ENCODE data around the gene ARAP1. TPM values are rescaled to one million over a fixed set of nuclear protein-coding genes. Genes with fewer than 3 reads are reported as not detected.

Gene ARAP1
- total RNA-seq, 1 experiment from 2014 or later, result 66.1 TPM

DNA sequence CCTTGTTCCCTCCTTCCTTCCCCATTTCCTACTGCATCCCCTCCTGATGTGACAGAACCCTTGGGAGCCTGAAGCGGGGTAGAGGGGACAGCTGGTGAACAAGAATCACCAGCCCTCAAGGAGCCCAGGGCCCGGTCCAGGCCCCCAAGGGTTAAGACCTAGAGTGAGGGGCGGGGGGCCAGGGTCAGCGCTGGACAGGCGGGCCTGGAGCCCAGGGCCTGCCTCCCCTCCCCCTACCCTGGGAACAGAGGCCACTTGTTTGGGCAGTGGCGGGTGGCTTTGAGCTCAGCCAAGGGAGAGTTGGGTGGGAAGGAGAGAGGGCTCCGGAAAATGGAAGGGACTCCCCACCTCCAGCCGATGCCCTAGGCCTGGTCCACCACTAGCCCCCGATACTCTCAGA is 2.1 kb downstream of the ARAP1 start:
- CTCF ChIA-PET, result no interaction called here

DNA sequence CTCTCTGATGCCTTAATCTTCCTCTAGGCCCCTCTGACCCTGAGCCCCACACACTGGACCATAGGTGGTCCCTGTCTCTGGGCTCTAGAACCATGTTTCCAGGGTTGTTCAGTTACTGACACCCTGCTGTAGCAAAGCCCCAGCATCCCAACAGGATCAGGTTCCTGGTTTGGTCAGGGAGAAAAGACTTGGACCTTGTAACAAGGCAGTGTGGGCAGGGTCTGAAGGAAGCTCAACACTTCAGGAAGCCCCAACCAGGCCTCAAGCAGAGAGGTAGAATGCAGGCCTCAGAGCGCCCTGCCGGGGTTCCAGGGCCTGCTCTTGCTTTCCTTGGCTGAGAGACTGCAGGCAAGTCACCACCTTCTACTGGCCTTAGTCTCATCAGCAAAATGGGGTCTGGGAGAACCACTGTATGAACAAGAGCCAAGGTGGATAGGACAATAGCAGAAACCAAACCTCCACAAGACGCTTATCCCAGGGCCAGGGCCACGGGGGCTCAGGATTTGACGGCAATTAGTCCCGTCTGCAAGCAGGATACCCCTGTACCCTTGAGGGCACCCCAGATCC is 4.8 kb downstream of the ARAP1 start:
- no peaks in the 10 kb centered on the region for H3K27me3 ChIP-seq (replicated peaks; ENCODE audit: insufficient read depth, low read depth, low read length, poor library complexity)
- TF ChIP-seq EZH2 (IDR thresholded peaks at IDR 0.05; ENCODE audit: borderline replicate concordance, low read depth, low read length, poor library complexity, severe bottlenecking), result no peak
- TF ChIP-seq, protein P1, sequence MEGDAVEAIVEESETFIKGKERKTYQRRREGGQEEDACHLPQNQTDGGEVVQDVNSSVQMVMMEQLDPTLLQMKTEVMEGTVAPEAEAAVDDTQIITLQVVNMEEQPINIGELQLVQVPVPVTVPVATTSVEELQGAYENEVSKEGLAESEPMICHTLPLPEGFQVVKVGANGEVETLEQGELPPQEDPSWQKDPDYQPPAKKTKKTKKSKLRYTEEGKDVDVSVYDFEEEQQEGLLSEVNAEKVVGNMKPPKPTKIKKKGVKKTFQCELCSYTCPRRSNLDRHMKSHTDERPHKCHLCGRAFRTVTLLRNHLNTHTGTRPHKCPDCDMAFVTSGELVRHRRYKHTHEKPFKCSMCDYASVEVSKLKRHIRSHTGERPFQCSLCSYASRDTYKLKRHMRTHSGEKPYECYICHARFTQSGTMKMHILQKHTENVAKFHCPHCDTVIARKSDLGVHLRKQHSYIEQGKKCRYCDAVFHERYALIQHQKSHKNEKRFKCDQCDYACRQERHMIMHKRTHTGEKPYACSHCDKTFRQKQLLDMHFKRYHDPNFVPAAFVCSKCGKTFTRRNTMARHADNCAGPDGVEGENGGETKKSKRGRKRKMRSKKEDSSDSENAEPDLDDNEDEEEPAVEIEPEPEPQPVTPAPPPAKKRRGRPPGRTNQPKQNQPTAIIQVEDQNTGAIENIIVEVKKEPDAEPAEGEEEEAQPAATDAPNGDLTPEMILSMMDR (conservative IDR thresholded peaks at IDR 0.05; ENCODE audit: low read depth, low read length), result no peak
- peaks cover 11% of the 10 kb centered on the region for H3K4me1 ChIP-seq (ENCODE audit: insufficient read depth, low read length, poor library complexity, severe bottlenecking)
- ChIA-PET POLR2A (ENCODE audit: low non-redundant PET) (no interaction called here), CTCF (no interaction called here)
- H3K4me3 ChIP-seq (ENCODE audit: low read depth, low read length, poor library complexity, severe bottlenecking), result no peak overlapping the region
- intact Hi-C loops (cut with micrococcal nuclease; ENCODE audit: unreplicated experiment), result no loop called here
- H3K27ac ChIP-seq (ENCODE audit: low read depth, low read length, poor library complexity, severe bottlenecking), result no peak overlapping the region
- no peaks in the 10 kb centered on the region for H3K36me3 ChIP-seq (ENCODE audit: insufficient read depth, low read length, poor library complexity, severe bottlenecking)
- DNase-seq (ENCODE audit: low spot score), result no peak
- no TSS peak for BruUV-seq (replicated peaks)
- H3K9me3 ChIP-seq (ENCODE audit: low read depth, low read length, poor library complexity, severe bottlenecking), result no peaks in the 10 kb centered on the region

More for the DNA sequence above, 2.1 kb downstream of the ARAP1 start:
- POLR2A ChIA-PET (ENCODE audit: low non-redundant PET), result no interaction called here
- BruUV-seq (replicated peaks), result no TSS peak
- DNase-seq (ENCODE audit: low spot score), result no peak
- Histone ChIP-seq H3K27me3 (replicated peaks; ENCODE audit: insufficient read depth, low read depth, low read length, poor library complexity) (no peaks in the 10 kb centered on the region), H3K36me3 (ENCODE audit: insufficient read depth, low read length, poor library complexity, severe bottlenecking) (no peaks in the 10 kb centered on the region), H3K4me1 (ENCODE audit: insufficient read depth, low read length, poor library complexity, severe bottlenecking) (peaks cover 19% of the 10 kb centered on the region), H3K27ac (ENCODE audit: low read depth, low read length, poor library complexity, severe bottlenecking) (no peak overlapping the region), H3K9me3 (ENCODE audit: low read depth, low read length, poor library complexity, severe bottlenecking) (no peaks in the 10 kb centered on the region), H3K4me3 (ENCODE audit: low read depth, low read length, poor library complexity, severe bottlenecking) (no peak overlapping the region)
- TF ChIP-seq, protein P1 (conservative IDR thresholded peaks at IDR 0.05; ENCODE audit: low read depth, low read length), result no peak
- no peak for TF ChIP-seq EZH2 (IDR thresholded peaks at IDR 0.05; ENCODE audit: borderline replicate concordance, low read depth, low read length, poor library complexity, severe bottlenecking)
- intact Hi-C loops (cut with micrococcal nuclease; ENCODE audit: unreplicated experiment), result no loop called here

DNA sequence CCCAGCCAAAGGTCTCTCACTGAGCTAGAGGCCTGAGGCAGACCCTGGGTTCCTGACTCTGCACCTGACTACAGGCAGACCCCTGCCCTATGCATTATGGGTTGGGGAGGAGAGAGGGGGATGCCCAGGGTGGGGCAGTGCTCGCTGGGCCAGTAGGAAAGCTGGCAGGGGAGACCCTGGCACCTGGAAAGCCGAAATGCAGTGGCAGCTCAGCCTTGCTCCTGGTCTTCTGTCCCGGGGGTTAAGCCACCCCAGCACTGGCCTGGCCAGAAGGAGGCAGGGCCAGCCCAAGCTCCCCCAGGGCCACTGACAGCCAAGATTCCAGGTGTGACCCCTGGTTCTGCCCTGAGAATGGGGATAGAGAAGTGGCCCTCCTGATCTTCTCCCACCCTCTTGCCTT is 5.4 kb downstream of the ARAP1 start:
- no peak for TF ChIP-seq EZH2 (IDR thresholded peaks at IDR 0.05; ENCODE audit: borderline replicate concordance, low read depth, low read length, poor library complexity, severe bottlenecking)
- TF ChIP-seq, protein P1 (conservative IDR thresholded peaks at IDR 0.05; ENCODE audit: low read depth, low read length), result no peak
- POLR2A ChIA-PET (ENCODE audit: low non-redundant PET), result interaction anchor here (0.6 kb wide), 1 partner anchor 905 kb away, joined by 7 read pairs; no protein-coding TSS in a partner anchor

More for the DNA sequence above, 5.4 kb downstream of the ARAP1 start:
- peaks cover 10% of the 10 kb centered on the region for H3K4me1 ChIP-seq (ENCODE audit: insufficient read depth, low read length, poor library complexity, severe bottlenecking)
- CTCF ChIA-PET, result no interaction called here
- H3K27ac ChIP-seq (ENCODE audit: low read depth, low read length, poor library complexity, severe bottlenecking), result no peak overlapping the region
- intact Hi-C loops (cut with micrococcal nuclease; ENCODE audit: unreplicated experiment), result no loop called here
- no TSS peak for BruUV-seq (replicated peaks)
- no peaks in the 10 kb centered on the region for H3K27me3 ChIP-seq (replicated peaks; ENCODE audit: insufficient read depth, low read depth, low read length, poor library complexity)
- H3K9me3 ChIP-seq (ENCODE audit: low read depth, low read length, poor library complexity, severe bottlenecking), result no peaks in the 10 kb centered on the region
- no peak for DNase-seq (ENCODE audit: low spot score)
- H3K36me3 ChIP-seq (ENCODE audit: insufficient read depth, low read length, poor library complexity, severe bottlenecking), result no peaks in the 10 kb centered on the region
- no peak overlapping the region for H3K4me3 ChIP-seq (ENCODE audit: low read depth, low read length, poor library complexity, severe bottlenecking)

Measured in A673 (cell line).